H1 (cell line): ENCODE measurements around the gene ZNF581. TPM values are rescaled to one million over a fixed set of nuclear protein-coding genes. Genes with fewer than 3 reads are reported as not detected.

Source experiments
- CTCF ChIA-PET: fragments of 300-600 bp; sonication (Branson Sonifier 250); formaldehyde crosslinking; loops from one replicate; lab custom pipeline; 2021; ENCODE audit not compliant: partially characterized antibody; lab: Charles Lee
- POLR2A ChIA-PET: fragments of 300-600 bp; sonication (Branson Sonifier 250); formaldehyde crosslinking; loops from one replicate; lab custom pipeline; 2021; ENCODE audit warnings: inconsistent platforms; ENCODE audit not compliant: partially characterized antibody; lab: Charles Lee
- DNase-seq, 2 experiments: peaks; one replicate each; pipeline versions ENCODE4 v3.0.0 to v3.0.0-alpha.2; 2010 to 2022; ENCODE audit warnings: low spot score in 2 of 2, low read depth in 1 of 2, mixed read lengths in 1 of 2
- FAIRE-seq: peaks from 2 replicates; lab custom pipeline; 2011; peaks lifted over from hg19 to GRCh38; lab: Jason Lieb, UNC
- H2AFZ ChIP-seq: 2 replicates; pipeline ENCODE4 v1.8.1; 2012; ENCODE audit warnings: low read length, inconsistent platforms
- H2AK5ac ChIP-seq: 2 replicates; pipeline ENCODE4 v1.6.1; 2013; ENCODE audit warnings: low read depth, low read length
- H2BK120ac ChIP-seq: replicated peaks from 2 replicates; pipeline ENCODE3; 2013; ENCODE audit warnings: low read depth, low read length, inconsistent platforms
- H2BK12ac ChIP-seq: 2 replicates; pipeline ENCODE4 v1.6.1; 2013; ENCODE audit warnings: low read depth, low read length
- H2BK15ac ChIP-seq: 2 replicates; pipeline ENCODE4 v1.6.1; 2013; ENCODE audit warnings: low read length
- H2BK20ac ChIP-seq: 2 replicates; pipeline ENCODE4 v1.6.1; 2013; ENCODE audit warnings: low read length
- H2BK5ac ChIP-seq: 2 replicates; pipeline ENCODE4 v1.6.1; 2013; ENCODE audit warnings: low read depth, low read length
- H3K14ac ChIP-seq: 2 replicates; pipeline ENCODE4 v1.6.1; 2013; ENCODE audit warnings: inconsistent platforms; ENCODE audit not compliant: insufficient read length
- H3K18ac ChIP-seq: 2 replicates; pipeline ENCODE4 v1.6.1; 2013; ENCODE audit warnings: low read length; ENCODE audit errors: extremely low read depth
- H3K23ac ChIP-seq: 2 replicates; pipeline ENCODE4 v1.6.1; 2013; ENCODE audit warnings: inconsistent platforms; ENCODE audit not compliant: insufficient read length
- H3K23me2 ChIP-seq: 2 replicates; pipeline ENCODE4 v1.6.1; 2013; ENCODE audit warnings: low read depth, low read length
- H3K27ac ChIP-seq: 2 replicates; pipeline ENCODE4 v1.6.1; 2011; ENCODE audit warnings: low read depth, low read length, inconsistent platforms
- H3K27me3 ChIP-seq, 4 experiments: replicated peaks in 1 of 4; 1 replicate in 1 of 4; 2 replicates in 3 of 4; pipeline versions ENCODE4 v1.6.1 to v1.8.1; 2011 to 2013; ENCODE audit warnings: low read length in 3 of 4, mild to moderate bottlenecking in 3 of 4, inconsistent platforms in 2 of 4, mixed read lengths in 2 of 4, moderate library complexity in 1 of 4; ENCODE audit not compliant: control insufficient read depth in 3 of 4, insufficient read depth in 3 of 4; ENCODE audit errors: extremely low read depth in 1 of 4
- H3K36me3 ChIP-seq, 4 experiments: 2 replicates each; pipeline versions ENCODE4 v1.6.1 to v1.8.1; 2011 to 2013; ENCODE audit warnings: mild to moderate bottlenecking in 4 of 4, low read length in 3 of 4, moderate library complexity in 2 of 4, control low read depth in 1 of 4, inconsistent platforms in 1 of 4; ENCODE audit not compliant: insufficient read depth in 4 of 4, control insufficient read depth in 2 of 4
- H3K4ac ChIP-seq: replicated peaks from 2 replicates; pipeline ENCODE3; 2013; ENCODE audit warnings: low read length, low read depth, mixed read lengths, inconsistent platforms; ENCODE audit not compliant: insufficient read length
- H3K4me1 ChIP-seq, 4 experiments: replicated peaks in 1 of 4; 1 replicate in 1 of 4; 2 replicates in 3 of 4; pipeline versions ENCODE4 v1.6.1 to v1.8.1; 2011 to 2013; ENCODE audit warnings: low read length in 3 of 4, inconsistent platforms in 2 of 4, mixed read lengths in 1 of 4; ENCODE audit not compliant: insufficient read depth in 4 of 4, control insufficient read depth in 3 of 4
- H3K4me2 ChIP-seq, 2 experiments: 2 replicates each; pipeline versions ENCODE4 v1.6.1 to v1.8.1; 2011 to 2013; ENCODE audit warnings: low read depth in 2 of 2, low read length in 2 of 2, control low read depth in 1 of 2, inconsistent platforms in 1 of 2, mild to moderate bottlenecking in 1 of 2; ENCODE audit not compliant: insufficient read depth in 1 of 2
- H3K4me3 ChIP-seq, 4 experiments: fragments of 200-600, 300-600 bp in 1 of 4; sonication (generic), shearing (Covaris generic), sonication (Bioruptor Twin) in 1 of 4; 2 replicates each; pipeline versions ENCODE4 v1.5.1 to v1.8.1; 2011 to 2016; ENCODE audit warnings: low read length in 4 of 4, low read depth in 3 of 4, control low read depth in 2 of 4, inconsistent platforms in 2 of 4, mild to moderate bottlenecking in 2 of 4, mixed read lengths in 1 of 4, moderate library complexity in 1 of 4; ENCODE audit not compliant: insufficient read depth in 2 of 4; ENCODE audit errors: extremely low read depth in 1 of 4
- H3K56ac ChIP-seq: replicated peaks from 2 replicates; pipeline ENCODE3; 2013; ENCODE audit warnings: low read depth, mild to moderate bottlenecking, mixed read lengths, low read length, inconsistent platforms; ENCODE audit not compliant: insufficient read length
- H3K79me1 ChIP-seq: 2 replicates; pipeline ENCODE4 v1.6.1; 2013; ENCODE audit warnings: low read depth, low read length, control low read depth
- H3K79me2 ChIP-seq, 2 experiments: 2 replicates each; pipeline versions ENCODE4 v1.6.1 to v1.8.1; 2012 to 2013; ENCODE audit warnings: low read length in 2 of 2, mild to moderate bottlenecking in 2 of 2, inconsistent platforms in 1 of 2; ENCODE audit not compliant: insufficient read depth in 2 of 2, control insufficient read depth in 1 of 2
- H3K9ac ChIP-seq, 4 experiments: replicated peaks in 1 of 4; 1 replicate in 1 of 4; 2 replicates in 3 of 4; pipeline versions ENCODE4 v1.6.1 to v1.8.1; 2011 to 2013; ENCODE audit warnings: low read depth in 3 of 4, low read length in 3 of 4, control low read depth in 2 of 4, mild to moderate bottlenecking in 2 of 4, moderate library complexity in 2 of 4, inconsistent platforms in 1 of 4; ENCODE audit errors: extremely low read depth in 1 of 4
- H3K9me3 ChIP-seq, 2 experiments: 2 replicates each; pipeline versions ENCODE4 v1.6.1 to v1.8.1; 2012 to 2013; ENCODE audit warnings: mild to moderate bottlenecking in 2 of 2, moderate library complexity in 2 of 2, control low read depth in 1 of 2, inconsistent platforms in 1 of 2, low read depth in 1 of 2, low read length in 1 of 2, mixed read lengths in 1 of 2; ENCODE audit not compliant: insufficient read depth in 2 of 2
- H4K20me1 ChIP-seq, 2 experiments: replicated peaks in 1 of 2; 2 replicates each; pipeline versions ENCODE3 to v1.8.1; 2011 to 2013; ENCODE audit warnings: inconsistent platforms in 2 of 2, low read length in 2 of 2, mild to moderate bottlenecking in 1 of 2; ENCODE audit not compliant: insufficient read depth in 2 of 2, control insufficient read depth in 1 of 2
- H4K5ac ChIP-seq: 2 replicates; pipeline ENCODE4 v1.6.1; 2013; ENCODE audit warnings: low read length, low read depth, mixed read lengths, inconsistent platforms; ENCODE audit not compliant: insufficient read length
- H4K8ac ChIP-seq: 2 replicates; pipeline ENCODE4 v1.8.0; 2013; ENCODE audit warnings: mild to moderate bottlenecking, moderate library complexity, low read length, inconsistent platforms; ENCODE audit not compliant: insufficient read depth; ENCODE audit errors: extremely low read depth
- H4K91ac ChIP-seq: replicated peaks from 2 replicates; pipeline ENCODE3; 2013; ENCODE audit warnings: low read length, mixed read lengths, inconsistent platforms; ENCODE audit not compliant: insufficient read length
- CHD2 ChIP-seq: IDR thresholded peaks from 2 replicates; pipeline ENCODE4 v1.6.1; 2012; ENCODE audit warnings: low read length, improper control_type of control experiment
- CTBP2 ChIP-seq: IDR thresholded peaks from 2 replicates; pipeline ENCODE4 v1.7.0; 2011; ENCODE audit warnings: borderline replicate concordance, mild to moderate bottlenecking, moderate library complexity, mixed read lengths, low read length; ENCODE audit not compliant: insufficient read depth, insufficient read length
- FOSL1 ChIP-seq: IDR thresholded peaks from 2 replicates; pipeline ENCODE4 v1.6.1; 2011; ENCODE audit warnings: mild to moderate bottlenecking, low read depth, low read length, moderate library complexity; ENCODE audit not compliant: insufficient read depth
- JUND ChIP-seq: IDR thresholded peaks from 2 replicates; pipeline ENCODE4 v1.6.1; 2011; ENCODE audit warnings: mild to moderate bottlenecking, improper control_type of control experiment, low read length
- ZNF274 ChIP-seq: IDR thresholded peaks from 2 replicates; pipeline ENCODE4 v1.7.0; 2012; ENCODE audit warnings: low read length, borderline replicate concordance; ENCODE audit errors: extremely low read depth
- WGBS, 2 experiments: shearing (Covaris generic) in 1 of 2; methylation state at CpG; one replicate each; pipeline versions ENCODE4 v1.1.6 to v1.1.7; 2013 to 2015; ENCODE audit warnings: low lambda C conversion rate in 2 of 2, mixed read lengths in 2 of 2, inconsistent platforms in 1 of 2, low coverage in 1 of 2, missing lambda C conversion rate in 1 of 2; ENCODE audit not compliant: insufficient replicate concordance in 2 of 2, insufficient coverage in 1 of 2, insufficient read length in 1 of 2; ENCODE audit errors: extremely low coverage in 1 of 2, missing lambda C conversion rate in 1 of 2; 5-methylcytosine and 5-hydroxymethylcytosine counted together
- polyA plus RNA-seq, 7 experiments: library from polyadenylated mRNA; depleted of rRNA in 3 of 7; stranded (reverse) in 5 of 7; unstranded in 2 of 7; fragments of >200 nt in 5 of 7; fragments of 200-250 nt in 2 of 7; gene quantifications; 1 replicate in 5 of 7; 2 replicates in 1 of 7; 4 replicates in 1 of 7; pipeline versions ENCODE4 v1.2.1 to v1.2.3, GENCODE V29; 2011 to 2013; ENCODE audit warnings: missing spikeins in 2 of 7, mixed read lengths in 2 of 7
- total RNA-seq: library from RNA; stranded (reverse); fragmentation: NEBNext Ultra II Directional; extraction: Animal tissue kit (Norgen Biotek cat#: 25700); gene quantifications from 2 replicates; pipeline ENCODE4 v1.2.1, GENCODE V29; 2021

Gene ZNF581
- total and polyA plus RNA-seq, 2 of the 8 experiments (the other 6 are each of a cell fraction or from before 2014, with no cell fraction given) = 73.0 to 76.1 TPM

DNA sequence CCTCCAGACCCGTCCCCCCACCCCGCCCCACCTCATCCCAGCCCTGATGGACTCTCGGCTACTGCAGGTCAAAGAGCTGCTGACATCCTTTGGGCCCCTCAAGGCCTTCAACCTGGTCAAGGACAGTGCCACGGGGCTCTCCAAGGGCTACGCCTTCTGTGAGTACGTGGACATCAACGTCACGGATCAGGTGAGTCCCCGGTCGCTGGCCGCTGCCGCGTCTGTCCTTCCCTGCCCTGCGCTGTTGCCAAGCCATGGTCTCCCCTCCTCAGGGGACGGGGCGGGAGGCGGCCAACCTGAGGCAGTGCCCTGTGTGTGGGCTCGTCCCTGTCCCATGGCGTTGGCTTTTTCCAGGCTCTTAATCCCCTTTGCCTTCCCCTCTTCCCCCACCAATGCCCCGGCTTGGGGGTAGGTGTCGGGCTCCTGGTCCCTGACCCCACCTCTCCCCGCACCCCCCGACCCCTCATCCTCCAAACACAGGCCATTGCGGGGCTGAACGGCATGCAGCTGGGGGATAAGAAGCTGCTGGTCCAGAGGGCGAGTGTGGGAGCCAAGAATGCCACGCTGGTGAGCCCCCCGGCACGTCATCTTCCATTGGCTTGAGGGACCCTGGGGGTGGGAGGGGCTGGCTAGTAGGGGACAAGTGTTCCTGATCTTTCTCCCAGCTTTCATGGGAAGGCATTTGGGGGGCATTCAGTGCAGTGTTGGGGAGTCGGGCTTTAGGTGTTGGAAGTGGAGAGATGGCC lies 25.3 kb downstream of the ZNF581 start:
- H3K27ac ChIP-seq = no peak overlapping the region
- H3K9me3 ChIP-seq = no peaks in the 10 kb centered on the region
- no peak overlapping the region for H2AK5ac ChIP-seq
- CTCF ChIA-PET = interaction anchor here (0.9 to 1.3 kb wide), 3 partner anchors 14 to 16 kb away, joined by 3 to 6 read pairs (median 4); no protein-coding TSS in a partner anchor
- H3K23me2 ChIP-seq = no peaks in the 10 kb centered on the region
- FAIRE-seq (no peak), DNase-seq (no peak)
- H4K20me1 ChIP-seq = peaks cover 36 to 51% of the 10 kb centered on the region in 2 experiments
- TF ChIP-seq ZNF274 (no peak), JUND (no peak), FOSL1 (no peak), CHD2 (no peak), CTBP2 (no peak)
- H4K5ac ChIP-seq = no peak overlapping the region
- no peak overlapping the region for H2BK12ac ChIP-seq
- no peak overlapping the region for H4K8ac ChIP-seq
- H2BK20ac ChIP-seq = no peak overlapping the region
- no peak overlapping the region for H3K9ac ChIP-seq
- peaks cover 0 to 11% (median 4%) of the 10 kb centered on the region in 4 experiments; a peak in 5 of 7 replicates for H3K4me1 ChIP-seq
- H3K79me2 ChIP-seq = peaks cover 4 to 71% of the 10 kb centered on the region in 2 experiments; a peak in 3 of 4 replicates
- no peak overlapping the region for H4K91ac ChIP-seq
- H3K18ac ChIP-seq = no peak overlapping the region
- peaks cover 41 to 57% (median 47%) of the 10 kb centered on the region in 4 experiments for H3K36me3 ChIP-seq
- H2AFZ ChIP-seq = no peak overlapping the region
- peaks cover 15% of the 10 kb centered on the region for H3K79me1 ChIP-seq
- H2BK120ac ChIP-seq = no peak overlapping the region
- H3K4ac ChIP-seq = no peak overlapping the region
- POLR2A ChIA-PET = interaction anchor here (0.7 to 7.1 kb wide), 3 partner anchors 9 to 26 kb away, joined by 4 to 75 read pairs (median 4); no protein-coding TSS in a partner anchor
- H3K4me3 ChIP-seq = no peak overlapping the region
- no peak overlapping the region for H2BK5ac ChIP-seq
- H3K27me3 ChIP-seq = no peaks in the 10 kb centered on the region
- no peak overlapping the region for H3K14ac ChIP-seq
- H3K56ac ChIP-seq = no peak overlapping the region
- H3K4me2 ChIP-seq = no peak overlapping the region
- H2BK15ac ChIP-seq = no peak overlapping the region
- WGBS, 2 experiments = 90% methylated on average over 21 of the region's 30 CpGs; no CpG with 5 or more reads in 1 of the 2 experiments
- no peak overlapping the region for H3K23ac ChIP-seq
